HG03066 (cell line): ENCODE measurements around the gene GABRA5.
"Not testable (repeated sequence)": the region's sequence is repeated elsewhere in the genome, so short reads cannot be mapped to it uniquely, and the experiment has no call there.

Experiments
- ATAC-seq: cut with Tn5 transposase; IDR thresholded peaks from one replicate; pipeline ENCODE4 v1.9.1; 2021; ENCODE audit warnings: low read depth; ENCODE audit not compliant: unreplicated experiment

The GABRA5 gene

GRCh38 chr15:26866298-26867199, at the start of gene GABRA5:
Gene GABRA5, plus strand, starts transcription at chr15:26867062. Its CDS starts 2,187 bp downstream, at chr15:26869249.
- ATAC-seq: no peak

GRCh38 chr15:26831191-26831590, 35.7 kb upstream of the GABRA5 start:
- not testable (repeated sequence) for ATAC-seq

GRCh38 chr15:26831951-26832350, 34.9 kb upstream of the GABRA5 start:
- ATAC-seq: no peak

- no peak for ATAC-seq
Observed at GRCh38 chr15:26838742-26839460, 28.0 kb upstream of the GABRA5 start.

- no peak for ATAC-seq
Observed at GRCh38 chr15:26841514-26841913, 25.3 kb upstream of the GABRA5 start.

- ATAC-seq: no peak
Observed at GRCh38 chr15:26841941-26842340, 24.9 kb upstream of the GABRA5 start.

GRCh38 chr15:26842391-26842790, 24.5 kb upstream of the GABRA5 start:
- no peak for ATAC-seq

GRCh38 chr15:26844901-26845300, 22.0 kb upstream of the GABRA5 start:
- ATAC-seq: no peak

- no peak for ATAC-seq
Observed at GRCh38 chr15:26848498-26848897, 18.4 kb upstream of the GABRA5 start.

- ATAC-seq: no peak
Observed at GRCh38 chr15:26850161-26850560, 16.7 kb upstream of the GABRA5 start.

GRCh38 chr15:26852980-26853379, 13.9 kb upstream of the GABRA5 start:
- ATAC-seq: no peak

- ATAC-seq: no peak
Observed at GRCh38 chr15:26854435-26854834, 12.4 kb upstream of the GABRA5 start.

- ATAC-seq: no peak
Observed at GRCh38 chr15:26864664-26865191, 2.1 kb upstream of the GABRA5 start.

GRCh38 chr15:26867200-26868007, 542 bp downstream of the GABRA5 start:
- no peak for ATAC-seq

- no peak for ATAC-seq
Observed at GRCh38 chr15:26868029-26868685, 1.3 kb downstream of the GABRA5 start.

- ATAC-seq: no peak
Observed at GRCh38 chr15:26869628-26870027, 2.8 kb downstream of the GABRA5 start.

GRCh38 chr15:26870346-26870745, 3.5 kb downstream of the GABRA5 start:
- no peak for ATAC-seq

- ATAC-seq: no peak
Observed at GRCh38 chr15:26872206-26872605, 5.3 kb downstream of the GABRA5 start.

- ATAC-seq: no peak
Observed at GRCh38 chr15:26873846-26874245, 7.0 kb downstream of the GABRA5 start.
